ENCODE data around the gene PRR20G.
"Not testable (repeated sequence)": the region's sequence is repeated elsewhere in the genome, so short reads cannot be mapped to it uniquely, and the experiment has no call there.

The PRR20G gene

GRCh38 chr3:127299276-127299675, 11.4 kb upstream of the PRR20G start:
- no peak for DNase-seq (ENCODE audit: low spot score)

GRCh38 chr3:127296959-127297358, 9.1 kb upstream of the PRR20G start:
- DNase-seq (ENCODE audit: low spot score) = no peak

- DNase-seq (ENCODE audit: low spot score) = no peak
These were observed 8.3 kb upstream of the PRR20G start for GRCh38 chr3:127296166-127296565.

GRCh38 chr3:127293650-127294049, 5.8 kb upstream of the PRR20G start:
- DNase-seq (ENCODE audit: low spot score) = not testable (repeated sequence)

- no peak for DNase-seq (ENCODE audit: low spot score)
These were observed 3.8 kb upstream of the PRR20G start for GRCh38 chr3:127291611-127292010.

- DNase-seq (ENCODE audit: low spot score) = no peak
These were observed 3.3 kb upstream of the PRR20G start for GRCh38 chr3:127291114-127291513.

- DNase-seq (ENCODE audit: low spot score) = no peak
These were observed 2.1 kb upstream of the PRR20G start for GRCh38 chr3:127289706-127290575.

GRCh38 chr3:127288921-127289705, 1.3 kb upstream of the PRR20G start:
- no peak for DNase-seq (ENCODE audit: low spot score)

GRCh38 chr3:127288343-127288742, 497 bp upstream of the PRR20G start:
- no peak for DNase-seq (ENCODE audit: low spot score)

GRCh38 chr3:127286571-127287140, 1.2 kb downstream of the PRR20G start:
- no peak for DNase-seq (ENCODE audit: low spot score)

- no peak for DNase-seq (ENCODE audit: low spot score)
These were observed 3.6 kb downstream of the PRR20G start for GRCh38 chr3:127284258-127284657.

- no peak for DNase-seq (ENCODE audit: low spot score)
These were observed 10.3 kb downstream of the PRR20G start for GRCh38 chr3:127277561-127277960.

- DNase-seq (ENCODE audit: low spot score) = no peak
These were observed 10.9 kb downstream of the PRR20G start for GRCh38 chr3:127276995-127277394.

GRCh38 chr3:127276396-127276795, 11.4 kb downstream of the PRR20G start:
- no peak for DNase-seq (ENCODE audit: low spot score)

- DNase-seq (ENCODE audit: low spot score) = no peak
These were observed 12.5 kb downstream of the PRR20G start for GRCh38 chr3:127275287-127275781.

GRCh38 chr3:127274200-127274760, 13.6 kb downstream of the PRR20G start:
- no peak for DNase-seq (ENCODE audit: low spot score)

GRCh38 chr3:127273206-127273605, 14.6 kb downstream of the PRR20G start:
- DNase-seq (ENCODE audit: low spot score) = no peak

- DNase-seq (ENCODE audit: low spot score) = no peak
These were observed 21.7 kb downstream of the PRR20G start for GRCh38 chr3:127266186-127266585.

- DNase-seq (ENCODE audit: low spot score) = no peak
These were observed 22.3 kb downstream of the PRR20G start for GRCh38 chr3:127265581-127265981.

- no peak for DNase-seq (ENCODE audit: low spot score)
These were observed 22.9 kb downstream of the PRR20G start for GRCh38 chr3:127264794-127265514.

- no peak for DNase-seq (ENCODE audit: low spot score)
These were observed 23.6 kb downstream of the PRR20G start for GRCh38 chr3:127264292-127264691.

Data from activated CD4-positive, alpha-beta T cell treated with anti-CD3 and anti-CD28 coated beads, Interleukin-2, Interleukin-4, amounts not matched to agents 100 ng/mL and 50 ng/mL, durations not matched to agents 16 hours and 8 hours (primary cell).